T47D (cell line): Measurements from ENCODE around the gene C16orf46.

ENCODE experiments used
- DNase-seq, 2 experiments: peaks; one replicate each; pipeline versions ENCODE4 v3.0.0 to v3.0.0-alpha.2; 2011 to 2012; ENCODE audit warnings: low read depth in 1 of 2, low spot score in 1 of 2
- JUND ChIP-seq: IDR thresholded peaks from 2 replicates; pipeline ENCODE4 v1.6.1; 2012; ENCODE audit warnings: low read depth
- in situ Hi-C: cut with HindIII; loops from 2 replicates; pipeline ENCODE4 v1.10.0; 2016; ENCODE audit warnings: low sequenced_read_pairs, low pct_unique_long_range_greater_than_20kb

Gene C16orf46

GRCh38 chr16:81097230-81097629 is 20.2 kb upstream of the C16orf46 start:
- in situ Hi-C loops, result no loop called here
- no peak for DNase-seq
- no peak for TF ChIP-seq JUND

- in situ Hi-C loops, result no loop called here
- DNase-seq, result no peak
- no peak for TF ChIP-seq JUND
These were observed 19.7 kb upstream of the C16orf46 start for GRCh38 chr16:81096715-81097208.

- TF ChIP-seq JUND, result no peak
- DNase-seq, result peak; percentile 94 to 99
- in situ Hi-C loops, result no loop called here
These were observed 19.1 kb upstream of the C16orf46 start, which contains the start of gene GCSH for GRCh38 chr16:81095953-81096714. Gene GCSH, minus strand, starts transcription at chr16:81096395. Its CDS starts 117 bp downstream, at chr16:81096278.

DNA sequence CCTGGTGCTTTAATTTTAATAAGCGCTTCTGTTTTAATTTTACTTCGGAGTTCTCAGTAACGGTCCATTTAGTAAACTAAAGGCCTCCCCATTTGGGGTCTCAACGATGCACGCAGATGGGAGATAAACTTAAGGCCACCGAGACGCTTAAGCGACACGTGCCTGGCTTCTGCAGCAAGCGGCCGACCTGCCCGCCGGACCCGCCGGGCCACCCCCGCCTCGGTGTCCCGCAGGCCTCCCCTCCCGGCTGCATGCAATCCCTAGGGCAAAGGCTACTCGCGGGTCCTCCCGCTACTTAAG is 18.6 kb upstream of the C16orf46 start:
- TF ChIP-seq JUND, result no peak
- DNase-seq, result no peak
- in situ Hi-C loops, result no loop called here

GRCh38 chr16:81094771-81095251 is 17.8 kb upstream of the C16orf46 start:
- TF ChIP-seq JUND, result no peak
- in situ Hi-C loops, result no loop called here
- no peak for DNase-seq

DNA sequence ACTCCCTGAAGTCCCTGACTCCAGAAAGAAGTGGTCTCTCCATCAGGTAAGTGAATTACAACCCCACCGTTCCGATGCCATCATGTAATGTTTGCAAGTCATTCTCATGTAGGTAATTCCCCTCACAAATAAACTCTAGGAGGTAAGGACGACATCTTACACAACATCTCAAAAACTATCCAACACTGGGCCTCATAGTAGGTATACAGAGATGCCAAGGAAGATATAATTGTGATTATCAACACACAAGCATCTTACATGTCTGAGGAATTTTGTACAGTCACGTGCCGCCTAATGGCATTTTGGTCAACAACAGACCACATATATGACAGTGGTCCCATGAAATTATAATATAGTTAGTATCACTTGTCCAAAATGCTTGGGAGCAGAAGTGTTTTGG is 11.8 kb upstream of the C16orf46 start:
- TF ChIP-seq JUND, result no peak
- in situ Hi-C loops, result no loop called here
- DNase-seq, result no peak

- in situ Hi-C loops, result no loop called here
- DNase-seq, result no peak
- no peak for TF ChIP-seq JUND
These were observed 4.0 kb upstream of the C16orf46 start for GRCh38 chr16:81081014-81081413.

- in situ Hi-C loops, result no loop called here
- TF ChIP-seq JUND, result no peak
- DNase-seq, result no peak
These were observed 3.2 kb upstream of the C16orf46 start for GRCh38 chr16:81080233-81080632.

DNA sequence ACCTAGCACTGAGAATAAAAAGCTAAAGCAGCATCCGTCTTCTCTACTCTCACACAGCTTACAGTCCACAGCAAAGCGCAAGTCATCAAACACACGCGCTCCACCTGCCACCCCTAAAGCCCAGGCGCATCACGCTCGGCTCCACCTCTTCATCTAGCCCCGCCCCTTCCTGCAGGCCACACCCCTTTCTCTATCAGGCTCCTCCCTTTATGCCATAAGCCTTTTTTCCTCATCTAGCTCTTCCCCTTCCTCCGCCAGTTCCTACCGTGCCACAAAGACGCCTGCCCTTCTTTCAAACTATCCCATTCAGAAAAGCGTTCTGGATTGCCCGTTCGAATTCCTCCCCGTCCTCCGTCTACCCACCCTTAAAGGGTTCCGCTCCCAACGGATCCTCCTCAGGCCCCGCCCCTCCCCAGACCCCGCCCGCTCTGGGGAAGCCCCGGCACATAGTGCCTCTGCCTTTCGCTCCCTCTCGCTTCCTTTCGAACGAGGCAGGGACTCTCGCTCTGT is 417 bp downstream of the C16orf46 start:
- in situ Hi-C loops, result no loop called here
- peak; percentile 79 to 93 for DNase-seq
- no peak for TF ChIP-seq JUND

DNA sequence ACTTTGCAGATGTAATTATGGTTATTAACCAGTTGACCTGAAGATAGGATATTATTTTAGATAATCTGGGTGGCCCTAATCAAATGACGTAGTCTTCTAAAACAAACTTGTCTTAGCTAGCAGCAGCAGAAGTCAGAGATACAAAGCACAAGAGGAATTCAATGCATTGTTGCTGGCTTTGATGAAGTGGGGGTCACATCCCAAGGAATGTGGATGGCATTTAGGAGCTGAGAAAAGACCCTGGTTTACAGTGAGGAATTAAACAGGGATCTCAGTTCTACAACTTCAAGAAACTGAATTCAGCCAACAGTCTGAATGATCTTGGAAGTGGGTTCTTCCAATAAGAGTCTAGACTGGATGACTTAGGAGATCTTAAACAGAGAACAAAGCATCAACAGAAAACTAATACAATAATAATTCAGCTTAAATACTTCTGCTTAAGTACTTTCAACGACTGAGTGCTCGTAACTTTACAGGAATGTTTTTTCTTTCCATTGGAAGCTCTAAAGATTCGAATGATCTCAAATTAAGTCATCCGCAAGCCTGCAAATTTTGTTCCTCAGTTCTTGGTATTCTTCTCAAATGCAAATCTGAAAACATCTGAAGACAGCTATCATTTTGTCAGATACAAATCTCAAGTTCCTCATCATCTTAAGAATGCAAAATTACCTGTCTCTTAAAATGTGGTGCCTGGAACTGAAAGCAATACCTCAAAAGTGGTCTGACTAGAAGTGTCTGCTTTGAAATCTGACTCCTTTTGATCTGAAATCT is 3.3 kb downstream of the C16orf46 start:
- no peak for DNase-seq
- TF ChIP-seq JUND, result no peak
- in situ Hi-C loops, result no loop called here

GRCh38 chr16:81071805-81072204 is 5.2 kb downstream of the C16orf46 start:
- no peak for TF ChIP-seq JUND
- in situ Hi-C loops, result no loop called here
- DNase-seq, result no peak

DNA sequence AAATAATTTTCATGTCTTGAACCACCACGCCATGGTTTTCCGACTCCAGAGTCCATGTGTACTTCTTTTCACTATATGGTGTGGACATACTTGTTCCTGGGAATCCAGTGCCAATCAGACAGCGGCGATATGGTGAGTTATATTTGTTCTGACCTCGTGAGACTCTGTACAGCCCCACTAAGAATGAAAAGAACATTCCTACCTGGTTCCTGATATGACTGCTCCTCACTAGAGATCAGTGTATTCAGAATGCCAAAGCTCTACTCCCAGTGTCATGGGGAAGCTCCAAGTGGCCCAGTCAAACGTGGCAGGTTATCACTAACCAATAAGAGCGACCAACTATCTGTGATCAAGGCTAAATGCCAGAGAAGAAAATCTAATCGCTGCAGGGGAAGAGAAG is 6.1 kb downstream of the C16orf46 start:
- in situ Hi-C loops, result no loop called here
- no peak for DNase-seq
- no peak for TF ChIP-seq JUND

DNA sequence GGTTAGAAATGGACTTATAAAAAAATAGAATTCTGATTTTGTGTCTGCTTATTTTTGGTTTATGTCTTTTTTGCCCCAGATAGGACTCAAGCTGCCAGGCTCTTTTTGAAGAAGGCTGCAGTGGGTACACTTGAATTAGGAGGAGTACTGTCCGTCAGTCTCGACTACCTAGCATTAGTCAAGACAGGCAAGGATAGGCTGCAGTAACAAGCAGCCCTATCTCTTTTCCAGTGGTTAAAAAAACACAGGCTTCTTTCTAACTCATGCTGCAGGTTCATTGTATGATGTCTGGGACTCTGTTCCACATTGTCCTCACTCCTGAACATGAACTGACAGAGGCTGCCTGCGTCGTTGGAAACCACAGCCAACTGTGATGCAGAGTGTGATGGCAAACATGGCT is 8.0 kb downstream of the C16orf46 start:
- TF ChIP-seq JUND, result no peak
- in situ Hi-C loops, result no loop called here
- DNase-seq, result no peak

DNA sequence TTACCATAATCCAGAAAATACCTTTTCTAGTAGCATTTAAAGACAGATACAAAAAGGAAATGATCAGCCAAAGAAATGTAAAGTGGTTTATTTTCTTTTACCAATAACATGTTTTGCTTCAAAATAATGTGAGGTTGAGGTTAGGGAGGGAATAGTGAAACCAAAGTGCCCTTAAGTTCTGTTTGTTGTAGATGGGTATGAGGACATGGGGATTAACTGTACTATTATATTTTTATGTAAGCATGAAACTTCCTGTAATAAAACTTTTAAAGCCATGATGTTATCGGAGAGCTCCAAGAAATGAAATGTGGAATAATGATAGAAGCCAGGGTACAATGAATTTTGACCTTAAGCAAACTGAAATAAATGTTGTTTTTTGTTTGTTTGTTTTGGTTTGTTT is 9.9 kb downstream of the C16orf46 start:
- in situ Hi-C loops, result no loop called here

More for the DNA sequence above, 9.9 kb downstream of the C16orf46 start:
- TF ChIP-seq JUND, result no peak
- DNase-seq, result no peak
